Lung microvascular endothelial cell (primary cell): ENCODE results near the gene MCM7. TPM values are rescaled to one million over a fixed set of nuclear protein-coding genes. Genes with fewer than 3 reads are reported as not detected.

Experiments
- DNase-seq, 2 donors: peaks; one replicate each; pipeline versions ENCODE4 v3.0.0 to v3.0.0-alpha.2; 2010; ENCODE audit warnings: low read depth in 2 of 2
- total RNA-seq: library from RNA; depleted of rRNA; stranded (reverse); fragments of >200 nt; gene quantifications from 2 replicates; pipeline ENCODE4 v1.2.1, GENCODE V29; 2014

The MCM7 gene
- total RNA-seq, 1 donor from 2014 or later = 25.8 TPM

DNA sequence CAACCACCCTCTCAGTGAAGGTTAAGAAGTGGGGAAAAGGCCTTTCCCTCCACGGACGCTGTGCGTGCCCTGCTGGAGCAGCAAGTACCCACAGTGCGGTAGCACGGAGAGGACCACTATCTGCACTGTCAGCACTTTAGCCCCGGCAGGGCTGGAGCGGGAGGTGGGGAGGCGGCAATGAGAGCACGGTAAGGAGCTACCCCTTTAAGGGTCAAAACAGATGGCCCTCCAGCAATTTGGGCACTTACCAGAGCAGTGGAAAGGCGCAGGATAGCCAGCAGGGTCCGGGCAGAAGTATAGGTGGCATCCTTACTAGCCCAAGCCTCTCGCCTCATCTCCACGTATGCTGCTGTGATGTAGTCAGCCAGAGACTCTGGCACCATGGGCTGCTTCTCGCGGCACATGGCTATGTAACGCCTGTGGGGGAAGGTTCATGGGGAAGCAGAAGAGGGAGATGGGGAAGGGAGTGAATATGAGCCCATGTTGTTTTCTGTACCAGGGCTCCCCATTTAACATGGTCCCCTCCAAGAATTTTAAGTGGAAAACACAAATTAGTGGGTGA is 7.2 kb downstream of the MCM7 start:
- DNase-seq = no peak

DNA sequence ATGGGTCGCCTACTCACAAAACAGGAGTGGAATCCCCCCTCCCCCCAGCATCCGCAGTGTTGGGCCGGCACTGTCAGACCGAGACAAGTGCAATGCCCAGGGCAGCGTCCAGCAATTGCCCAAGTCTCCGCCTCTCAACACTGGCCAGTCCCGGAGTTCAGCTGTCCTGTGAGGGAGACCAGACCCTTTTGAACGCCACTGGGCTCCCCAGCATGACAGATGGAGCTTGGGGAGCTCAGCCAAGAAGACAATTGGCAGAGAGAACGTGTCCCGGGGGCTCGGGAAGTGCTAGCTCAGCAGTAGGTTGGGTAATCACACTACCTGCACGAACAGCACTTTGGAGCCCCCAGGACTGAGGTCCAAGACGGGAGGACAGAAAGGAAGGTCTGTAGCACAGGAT is 7.7 kb downstream of the MCM7 start:
- no peak for DNase-seq

DNA sequence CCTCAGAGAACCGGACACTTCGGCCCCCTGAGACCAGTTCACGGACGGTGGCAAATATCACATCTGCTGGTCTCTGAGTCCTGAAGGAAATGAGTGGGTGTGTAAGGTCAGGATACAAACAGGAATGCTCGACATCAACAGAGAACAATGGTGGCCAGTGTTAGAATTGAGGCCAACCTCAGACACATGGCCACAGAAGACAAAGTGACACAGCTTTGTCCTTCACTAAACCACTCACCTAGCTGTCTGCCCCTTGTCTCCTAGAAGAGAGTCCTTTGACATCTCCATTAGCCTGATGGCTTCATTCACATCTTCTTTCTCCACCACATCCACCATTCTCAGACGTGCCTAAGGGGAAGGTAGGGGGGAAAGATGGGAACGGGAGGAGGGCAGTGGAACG is 8.1 kb downstream of the MCM7 start:
- DNase-seq = peak; percentile 48 to 57

DNA sequence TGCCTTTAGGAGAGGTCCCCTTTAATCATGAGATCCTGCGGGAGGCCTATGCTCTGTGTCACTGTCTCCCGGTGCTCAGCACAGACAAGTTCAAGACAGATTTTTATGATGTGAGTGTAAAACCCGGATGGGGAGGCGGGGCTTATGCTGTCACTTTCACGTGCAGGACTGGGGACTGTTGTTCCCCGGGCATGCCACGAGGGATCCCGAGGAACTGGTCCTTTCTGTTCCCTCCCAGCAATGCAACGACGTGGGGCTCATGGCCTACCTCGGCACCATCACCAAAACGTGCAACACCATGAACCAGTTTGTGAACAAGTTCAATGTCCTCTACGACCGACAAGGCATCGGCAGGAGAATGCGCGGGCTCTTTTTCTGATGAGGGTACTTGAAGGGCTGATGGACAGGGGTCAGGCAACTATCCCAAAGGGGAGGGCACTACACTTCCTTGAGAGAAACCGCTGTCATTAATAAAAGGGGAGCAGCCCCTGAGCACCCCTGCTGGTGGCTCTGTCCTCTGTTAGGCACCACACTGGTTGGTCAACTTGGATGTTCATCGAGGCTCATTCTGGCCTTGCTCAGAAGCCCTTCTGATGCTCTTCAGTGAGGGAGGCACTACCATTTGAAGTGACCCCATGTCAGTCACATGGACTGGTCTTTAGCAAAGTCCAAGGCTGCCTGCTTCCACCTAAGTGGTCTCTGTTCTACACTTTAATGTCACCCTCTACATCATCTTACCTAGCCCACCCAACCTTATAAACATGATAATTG is 9.6 kb downstream of the MCM7 start:
- no peak for DNase-seq

DNA sequence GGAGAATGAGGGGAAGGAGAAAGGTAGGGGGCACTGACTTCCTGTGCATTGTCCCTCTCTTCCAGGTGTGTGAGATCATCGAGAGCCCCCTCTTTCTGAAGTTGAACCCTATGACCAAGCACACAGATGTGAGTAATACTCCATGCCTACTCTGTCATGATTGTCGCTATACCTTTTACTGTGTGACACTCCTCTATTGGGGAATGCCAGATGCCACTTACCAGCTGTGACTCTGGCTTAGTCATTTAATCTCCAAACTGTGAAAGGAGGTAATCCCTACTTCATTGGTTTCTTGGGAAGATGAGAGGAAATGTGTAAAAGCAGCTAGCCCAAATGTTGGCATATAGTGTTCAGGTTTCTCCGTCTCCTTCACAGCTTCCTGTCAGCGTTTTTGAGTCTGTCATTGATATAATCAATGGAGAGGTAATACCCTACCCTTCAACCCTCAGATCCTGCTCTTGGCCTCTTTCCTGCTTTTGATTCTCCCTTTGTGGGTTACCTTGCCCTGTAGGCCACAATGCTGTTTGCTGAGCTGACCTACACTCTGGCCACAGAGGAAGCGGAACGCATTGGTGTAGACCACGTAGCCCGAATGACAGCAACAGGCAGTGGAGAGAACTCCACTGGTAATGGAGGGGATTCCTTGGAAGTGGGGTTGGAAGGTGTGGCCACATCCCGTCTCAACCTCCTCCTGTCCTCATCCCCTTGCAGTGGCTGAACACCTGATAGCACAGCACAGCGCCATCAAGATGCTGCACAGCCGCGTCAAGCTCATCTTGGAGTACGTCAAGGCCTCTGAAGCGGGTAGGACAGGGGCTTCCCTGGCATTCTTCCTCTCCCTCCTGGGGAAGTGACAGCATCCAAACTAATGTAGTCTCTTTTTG is 10.4 kb downstream of the MCM7 start:
- DNase-seq = no peak

DNA sequence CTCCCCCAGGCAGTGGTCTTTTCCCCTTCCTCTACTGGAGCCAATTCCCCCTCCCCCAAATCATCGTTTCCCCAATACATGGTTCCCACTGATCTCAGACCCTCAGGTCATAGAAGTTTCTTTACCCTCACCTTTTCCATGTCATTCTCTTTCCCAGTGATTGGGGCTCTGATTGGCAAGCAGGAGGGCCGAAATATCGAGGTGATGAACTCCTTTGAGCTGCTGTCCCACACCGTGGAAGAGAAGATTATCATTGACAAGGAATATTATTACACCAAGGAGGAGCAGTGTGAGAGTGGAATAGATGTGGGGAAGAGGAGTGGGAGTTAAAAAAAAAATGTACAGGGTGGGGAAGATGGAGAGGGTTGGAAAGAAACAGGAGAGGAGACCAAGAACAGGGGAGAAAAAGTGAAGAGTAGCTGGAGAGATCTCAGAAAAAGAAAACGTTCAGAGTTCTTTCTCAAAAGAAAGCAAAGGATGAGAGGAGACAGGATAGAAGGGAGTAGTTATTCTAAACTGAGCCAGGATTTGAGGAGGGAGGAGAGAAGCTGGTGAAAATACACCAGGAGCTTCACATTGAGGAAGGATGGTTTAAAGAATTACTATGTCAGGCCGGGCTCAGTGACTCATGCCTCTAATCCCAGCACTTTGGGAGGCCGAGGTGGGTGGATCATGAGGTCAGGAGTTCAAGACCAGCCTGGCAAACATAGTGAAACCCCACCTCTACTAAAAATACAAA is 11.6 kb downstream of the MCM7 start:
- no peak for DNase-seq

DNA sequence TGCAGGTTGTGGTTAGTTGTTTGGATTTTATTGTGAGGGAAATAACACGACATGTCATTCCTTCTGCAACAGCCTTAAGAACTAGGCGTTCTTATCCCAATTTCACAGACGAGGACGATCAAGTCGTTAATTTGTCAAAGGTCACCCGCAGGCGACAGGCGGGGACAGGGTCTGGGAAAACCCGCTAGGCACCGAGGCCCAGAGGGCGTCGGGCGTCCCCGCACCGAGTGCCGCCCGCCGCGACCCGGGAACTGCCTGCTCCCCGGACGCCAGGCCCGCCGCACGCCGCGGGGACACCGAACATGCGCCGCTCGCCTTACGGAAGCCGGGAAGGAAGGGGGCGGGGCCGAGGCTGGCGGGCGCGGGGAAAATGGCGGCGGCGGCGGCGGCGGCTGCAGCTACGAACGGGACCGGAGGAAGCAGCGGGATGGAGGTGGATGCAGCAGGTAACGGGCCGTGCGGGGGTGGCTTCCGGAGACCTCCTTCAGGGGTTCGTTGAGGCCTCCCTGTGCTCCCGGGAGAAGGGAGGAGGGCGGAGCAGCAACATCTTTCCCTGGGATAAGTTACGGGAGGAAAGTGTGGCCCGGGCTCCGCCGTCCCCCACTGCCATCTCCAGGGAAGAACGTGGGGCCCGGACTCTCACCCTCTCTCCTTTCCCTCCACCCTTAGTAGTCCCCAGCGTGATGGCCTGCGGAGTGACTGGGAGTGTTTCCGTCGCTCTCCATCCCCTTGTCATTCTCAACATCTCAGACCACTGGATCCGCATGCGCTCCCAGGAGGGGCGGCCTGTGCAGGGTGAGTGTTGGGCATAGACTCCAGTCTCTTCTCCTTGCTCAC is 12.4 kb downstream of the MCM7 start, which contains the start of gene COPS6:
Gene COPS6 (plus strand): TSS at position 349 of the 837 bp plus-strand sequence. CDS start 22 bp downstream, at position 371.
- peak; percentile 78 to 81 for DNase-seq

DNA sequence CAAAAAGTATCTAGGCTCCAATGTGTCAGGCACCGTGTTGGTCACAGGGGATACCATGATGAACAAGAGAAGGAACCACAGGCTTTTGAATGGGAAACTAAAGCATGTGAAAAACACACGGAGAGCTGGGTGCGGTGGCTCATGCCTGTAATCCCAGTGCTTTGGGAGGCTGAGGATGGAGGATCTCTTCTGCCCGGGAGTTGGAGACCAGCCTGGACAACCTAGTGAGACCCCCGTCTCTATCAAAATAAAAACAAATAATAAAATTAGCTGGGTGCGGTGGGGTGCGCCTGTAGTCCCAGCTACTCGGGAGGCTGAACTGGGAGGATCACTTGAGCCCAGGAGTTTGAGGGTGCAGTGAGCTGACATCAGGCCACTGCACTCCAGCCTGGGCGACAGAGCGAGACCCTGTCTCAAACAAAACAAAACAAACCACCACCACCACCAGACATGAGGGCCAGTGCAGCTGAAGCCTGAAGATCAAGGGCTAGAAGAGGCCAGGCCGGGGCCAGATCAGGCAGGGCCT is 13.0 kb downstream of the MCM7 start:
- DNase-seq = no peak

DNA sequence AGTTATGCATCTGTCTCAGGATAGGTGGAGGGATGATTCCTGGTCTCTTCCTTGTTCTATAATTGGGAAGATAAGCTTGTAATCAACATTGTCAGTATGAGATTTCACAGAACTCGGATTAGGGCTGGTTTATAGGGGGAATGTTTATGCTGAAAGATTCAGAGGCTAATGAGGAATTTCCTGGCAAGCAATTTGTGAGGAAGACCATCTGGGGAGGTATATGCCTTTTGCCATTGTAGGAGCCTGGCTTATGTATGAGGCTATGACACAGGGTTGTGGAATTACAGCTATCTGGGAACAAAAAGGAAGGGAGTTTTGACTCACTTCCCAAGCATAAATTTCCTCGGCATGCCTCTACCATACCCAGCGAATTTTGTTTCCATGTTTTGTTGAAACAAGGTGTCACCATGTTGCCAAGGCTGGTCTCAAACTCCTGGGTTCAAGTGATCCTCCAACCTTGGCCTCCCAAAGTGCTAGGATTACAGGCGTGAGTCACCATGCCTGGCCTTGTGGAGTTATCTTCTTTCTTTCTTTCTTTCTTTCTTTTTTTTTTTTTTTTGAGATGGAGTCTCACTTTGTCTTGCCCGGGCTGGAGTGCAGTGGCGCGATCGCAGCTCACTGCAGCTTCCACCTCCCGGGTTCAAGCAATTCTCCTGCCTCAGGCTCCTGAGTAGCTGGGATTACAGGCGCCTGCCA is 14.0 kb downstream of the MCM7 start:
- DNase-seq = peak; percentile 94 to 99

DNA sequence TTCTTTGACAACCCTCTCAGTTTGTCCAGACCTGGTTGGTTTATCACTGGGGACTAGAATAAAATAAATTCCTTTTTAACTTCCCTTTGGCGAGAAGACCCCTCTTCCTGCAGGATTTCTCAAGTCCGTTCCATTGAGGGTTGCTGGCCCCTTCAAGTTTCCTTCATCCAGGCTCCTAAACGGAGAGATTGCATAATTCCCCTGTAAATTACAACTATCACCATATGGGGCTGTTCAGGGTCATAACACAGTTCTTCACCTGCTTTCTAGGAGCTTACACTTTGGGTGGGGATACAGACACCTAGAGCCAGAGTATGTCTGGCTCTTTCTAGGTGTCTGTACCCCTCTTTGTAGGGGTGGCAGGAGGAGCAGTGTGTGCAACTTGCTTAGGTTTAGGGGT is 15.7 kb downstream of the MCM7 start:
- no peak for DNase-seq

DNA sequence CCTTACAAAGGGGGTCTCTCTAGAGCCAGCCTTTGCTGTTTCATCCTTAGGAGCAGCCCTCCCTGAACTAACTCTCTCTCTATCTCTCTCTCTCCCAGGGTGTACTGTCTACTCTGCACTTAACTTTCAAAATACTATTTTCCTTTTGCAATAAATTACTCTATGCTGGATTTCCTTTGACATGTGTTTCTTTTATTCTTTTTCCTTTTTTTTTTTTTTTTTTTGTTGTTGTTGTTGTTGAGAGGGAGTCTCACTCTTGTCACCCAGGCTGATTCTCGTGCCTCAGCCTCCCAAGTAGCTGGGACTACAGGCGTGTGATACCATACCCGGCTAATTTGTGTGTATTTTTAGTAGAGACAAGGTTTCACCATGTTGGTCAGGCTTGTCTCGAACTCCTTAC is 18.2 kb downstream of the MCM7 start:
- no peak for DNase-seq

DNA sequence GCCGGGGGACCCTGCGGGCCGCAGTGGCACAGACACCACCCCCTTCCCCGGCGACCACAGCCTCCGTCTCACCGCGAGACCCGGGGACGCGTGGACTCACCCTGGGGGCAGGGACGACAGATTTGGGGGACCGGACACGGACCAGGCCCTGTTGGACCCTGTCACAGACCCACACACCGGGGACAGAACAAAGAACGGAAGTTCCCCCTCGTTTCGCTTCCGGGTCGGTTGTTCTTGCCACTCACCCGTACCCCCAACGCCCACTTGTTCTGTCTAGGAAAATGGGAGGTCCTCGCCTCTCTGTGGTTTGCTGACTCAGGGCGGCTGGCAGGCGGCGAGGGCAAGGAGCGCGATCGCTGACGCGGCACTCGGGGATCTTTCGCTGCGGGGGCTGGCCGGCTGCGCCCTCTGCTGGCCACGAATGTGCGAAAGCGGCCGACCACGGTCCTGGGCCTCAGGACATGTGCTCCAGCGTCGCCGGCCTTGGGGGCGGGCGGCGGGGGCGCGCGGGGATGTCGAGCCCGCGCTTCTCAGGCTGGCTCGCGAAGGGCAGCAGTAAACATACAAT is 19.6 kb downstream of the MCM7 start, which contains the start of gene ZNF3:
Gene ZNF3 (minus strand): TSS at position 189 of the 568 bp plus-strand sequence. CDS start 4,366 bp downstream, outside the sequence.
- DNase-seq = peak; percentile 99

DNA sequence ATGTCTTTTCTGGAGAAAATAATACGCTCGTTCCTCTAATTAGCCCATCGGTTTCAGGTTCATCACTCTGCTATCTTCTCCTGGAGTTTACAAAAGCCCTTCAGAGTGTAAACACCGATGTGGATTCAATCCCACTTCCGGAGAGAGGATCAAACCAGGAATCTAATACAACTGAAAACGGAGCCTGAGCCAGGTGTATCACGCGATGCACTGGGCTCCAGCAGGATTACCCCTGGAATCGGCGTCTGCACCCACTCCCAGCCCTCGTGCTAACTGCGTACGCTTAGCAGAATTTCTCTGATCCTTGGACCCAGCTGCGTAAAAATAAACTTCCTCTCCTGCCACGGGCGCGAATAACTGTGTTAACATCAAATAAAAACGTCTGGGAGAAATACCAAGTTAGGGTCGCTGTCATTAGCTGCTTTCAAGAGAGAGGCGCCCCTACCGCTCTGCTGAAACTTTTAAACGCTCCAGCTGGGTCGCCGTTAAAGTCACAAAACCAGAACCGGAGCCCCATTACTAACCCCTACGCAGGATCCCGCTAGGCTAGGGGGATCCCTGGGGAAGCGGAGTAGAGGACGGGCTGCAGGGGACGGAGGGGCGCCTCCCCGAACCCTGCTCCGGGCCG is 20.2 kb downstream of the MCM7 start:
- peak; percentile 37 to 58 for DNase-seq

DNA sequence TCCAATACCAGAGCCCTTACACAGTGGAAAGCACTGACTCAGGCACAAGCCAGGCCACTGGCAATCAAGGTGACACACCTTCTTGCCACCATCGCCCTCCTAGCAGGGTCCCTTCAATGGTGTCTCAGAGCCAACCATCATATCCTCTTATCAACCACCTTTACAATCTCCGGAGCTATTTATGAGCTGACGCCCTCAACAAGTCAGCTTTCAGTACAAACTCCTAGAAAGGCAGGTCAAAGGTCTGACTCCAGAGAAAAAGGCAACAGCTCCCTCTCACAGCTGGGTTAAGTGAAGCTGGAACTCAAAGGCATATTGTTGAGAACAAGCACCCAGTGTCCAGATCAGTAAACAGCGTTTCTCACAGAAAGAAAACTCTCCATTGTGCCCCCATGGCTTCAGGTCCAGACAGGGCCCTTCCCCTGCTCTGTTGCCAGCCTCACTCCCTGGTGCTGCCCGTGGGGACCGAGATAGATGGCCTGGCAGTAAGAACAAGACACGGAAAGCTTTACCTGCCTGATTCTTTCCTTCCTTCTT is 22.1 kb downstream of the MCM7 start:
- no peak for DNase-seq

DNA sequence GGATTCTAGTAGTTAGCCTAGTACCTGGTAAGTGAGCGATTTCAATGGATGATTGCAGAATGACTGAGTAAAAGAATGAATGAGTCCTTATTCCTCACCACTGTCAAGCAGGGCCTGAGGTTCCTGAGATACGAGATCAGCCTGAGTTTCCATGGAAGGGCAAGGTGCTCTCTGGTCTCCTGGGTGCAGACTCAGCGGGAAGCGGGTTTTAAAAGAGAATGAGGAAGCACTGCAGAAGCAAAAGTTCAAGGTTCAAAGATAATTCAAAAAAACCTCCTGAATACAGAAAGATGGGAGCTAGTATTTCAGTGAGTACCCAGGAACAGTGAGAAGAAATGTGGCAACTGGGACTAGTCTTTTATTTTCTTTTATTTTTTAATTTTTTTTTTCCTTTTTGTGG is 24.0 kb downstream of the MCM7 start:
- no peak for DNase-seq

DNA sequence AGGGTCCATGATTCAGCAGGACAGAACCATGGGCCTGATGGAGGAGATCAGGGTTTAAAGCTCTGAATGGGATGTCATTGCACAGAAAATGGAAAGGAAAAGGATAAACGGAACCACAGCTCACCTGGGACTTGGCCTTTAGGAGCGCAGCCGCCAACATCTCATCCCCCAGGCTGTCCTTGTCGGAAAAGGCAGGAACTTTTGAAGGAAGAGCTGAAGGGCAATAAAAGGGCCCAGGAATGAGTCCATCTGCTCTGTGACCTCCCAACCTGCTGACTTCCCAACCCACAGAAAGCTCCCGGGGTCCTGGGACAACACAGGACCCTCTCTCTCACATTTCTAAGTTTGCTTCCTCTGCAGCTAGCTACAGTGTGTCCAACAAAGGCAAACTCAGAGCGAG is 25.8 kb downstream of the MCM7 start:
- no peak for DNase-seq

DNA sequence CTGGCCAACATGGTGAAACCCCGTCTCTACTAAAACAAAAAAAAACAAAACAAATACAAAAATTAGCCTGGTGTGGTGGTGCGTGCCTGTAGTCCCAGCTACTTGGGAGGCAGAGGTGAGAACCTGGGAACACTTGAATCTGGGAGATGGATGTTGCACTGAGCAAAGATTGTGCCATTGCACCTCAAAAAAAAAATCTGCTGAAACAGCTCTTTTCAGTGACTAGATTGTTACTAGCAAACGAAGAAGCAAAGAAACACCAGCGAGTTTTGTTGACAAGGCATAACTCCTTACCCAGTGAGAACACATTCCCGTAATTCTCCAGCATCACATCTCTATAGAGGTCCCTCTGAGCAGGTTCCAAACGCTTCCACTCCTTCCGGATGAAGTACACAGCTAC is 26.4 kb downstream of the MCM7 start:
- no peak for DNase-seq

DNA sequence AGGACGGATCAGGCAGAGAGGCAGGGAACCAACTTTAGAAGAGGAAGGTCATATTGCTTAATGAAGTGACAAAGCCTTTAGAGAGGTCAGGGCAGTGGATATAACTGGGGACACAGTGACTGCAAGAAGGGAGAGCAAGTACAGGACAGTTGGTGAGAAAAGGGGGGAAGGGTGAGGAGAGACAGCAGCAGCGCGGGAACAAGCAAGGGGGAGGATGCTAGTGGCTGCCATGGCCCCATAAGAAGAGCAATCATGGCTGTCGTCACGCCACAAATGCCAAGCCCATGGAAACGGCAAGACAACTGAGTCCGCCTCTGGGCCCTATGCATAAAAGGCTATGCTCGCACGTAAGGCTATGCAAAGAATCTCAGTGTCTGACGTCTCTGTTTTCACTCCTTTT is 28.7 kb downstream of the MCM7 start:
- DNase-seq = no peak
